ENCODE data around the gene ZMYND11.
"Not testable (repeated sequence)": the region's sequence is repeated elsewhere in the genome, so short reads cannot be mapped to it uniquely, and the experiment has no call there.

The ZMYND11 gene

DNA sequence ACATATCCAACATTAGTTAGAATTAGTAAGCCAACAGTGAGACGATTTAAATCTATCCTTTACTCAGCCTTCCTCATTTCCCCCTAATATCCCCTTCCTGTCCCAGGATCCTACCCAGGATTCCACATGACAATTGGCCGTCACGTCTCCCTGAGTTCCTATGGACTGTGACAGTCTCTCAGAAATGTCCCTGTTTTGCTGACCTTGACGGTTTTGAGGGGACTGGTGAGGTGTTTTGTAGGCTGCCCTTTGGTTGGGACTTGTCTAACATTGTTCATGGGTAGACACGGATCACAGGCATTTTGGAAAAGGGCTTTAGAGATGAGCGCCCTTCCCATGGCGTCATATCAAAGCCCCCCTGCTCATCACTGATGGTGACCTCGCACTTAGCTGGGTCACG, 162.8 kb downstream of the ZMYND11 start:
- in situ Hi-C loops (cut with MboI; ENCODE audit: low pct_unique_long_range_greater_than_20kb, low sequenced_read_pairs), result no loop called here
- no peak for DNase-seq

DNA sequence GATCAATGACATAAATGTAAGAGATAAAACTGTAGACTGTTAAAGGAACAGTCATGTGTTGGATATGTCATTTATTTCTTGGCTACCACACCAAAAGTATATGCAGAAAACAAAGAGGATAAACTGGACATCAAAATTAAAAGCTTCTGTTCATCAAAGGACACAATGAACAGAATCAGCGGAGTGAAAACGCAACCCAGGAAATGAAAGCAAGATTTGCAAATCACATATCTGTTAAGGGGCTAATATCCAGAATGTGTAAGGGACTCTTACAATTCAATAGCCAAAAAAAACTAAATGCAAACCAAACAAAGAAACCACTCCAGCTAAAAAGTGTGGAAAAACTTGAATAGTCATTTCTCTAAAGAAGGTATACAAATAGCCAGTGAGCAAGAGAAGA, 164.3 kb downstream of the ZMYND11 start:
- in situ Hi-C loops (cut with MboI; ENCODE audit: low pct_unique_long_range_greater_than_20kb, low sequenced_read_pairs), result no loop called here

DNA sequence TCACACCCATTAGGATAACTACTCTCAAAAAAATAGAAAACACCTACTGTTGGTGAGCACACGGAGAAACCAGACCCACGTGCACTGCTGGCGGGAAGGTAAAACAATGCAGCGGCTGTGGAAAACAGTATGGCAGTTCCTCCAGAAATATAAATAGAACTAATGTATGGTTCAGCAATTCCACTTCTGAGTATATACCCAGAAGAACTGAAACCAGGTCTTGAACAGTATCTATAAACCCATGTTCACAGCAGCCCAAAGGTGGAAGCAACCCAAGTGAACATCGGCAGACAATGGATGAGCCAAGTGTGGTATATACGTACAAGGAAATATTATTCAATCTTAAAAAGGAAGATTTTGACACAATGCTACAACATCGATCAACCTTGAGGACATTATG, 164.7 kb downstream of the ZMYND11 start:
- no peak for DNase-seq
- in situ Hi-C loops (cut with MboI; ENCODE audit: low pct_unique_long_range_greater_than_20kb, low sequenced_read_pairs), result no loop called here

More for the DNA sequence above, 164.3 kb downstream of the ZMYND11 start:
- DNase-seq, result no peak

DNA sequence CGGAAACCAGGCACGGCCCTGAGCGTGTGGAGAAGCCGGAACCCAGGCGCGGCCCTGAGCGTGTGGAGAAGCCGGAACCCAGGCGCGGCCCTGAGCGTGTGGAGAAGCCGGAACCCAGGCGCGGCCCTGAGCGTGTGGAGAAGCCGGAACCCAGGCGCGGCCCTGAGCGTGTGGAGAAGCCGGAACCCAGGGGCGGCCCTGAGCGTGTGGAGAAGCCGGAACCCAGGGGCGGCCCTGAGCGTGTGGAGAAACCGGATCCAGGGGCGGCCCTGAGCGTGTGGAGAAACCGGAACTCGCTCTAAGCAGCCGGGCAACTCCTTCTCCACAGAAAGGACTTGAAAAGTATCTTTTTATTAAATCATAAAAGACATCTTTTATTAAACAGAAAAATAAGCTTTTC, 165.3 kb downstream of the ZMYND11 start:
- in situ Hi-C loops (cut with MboI; ENCODE audit: low pct_unique_long_range_greater_than_20kb, low sequenced_read_pairs); DNase-seq: not testable (repeated sequence)

DNA sequence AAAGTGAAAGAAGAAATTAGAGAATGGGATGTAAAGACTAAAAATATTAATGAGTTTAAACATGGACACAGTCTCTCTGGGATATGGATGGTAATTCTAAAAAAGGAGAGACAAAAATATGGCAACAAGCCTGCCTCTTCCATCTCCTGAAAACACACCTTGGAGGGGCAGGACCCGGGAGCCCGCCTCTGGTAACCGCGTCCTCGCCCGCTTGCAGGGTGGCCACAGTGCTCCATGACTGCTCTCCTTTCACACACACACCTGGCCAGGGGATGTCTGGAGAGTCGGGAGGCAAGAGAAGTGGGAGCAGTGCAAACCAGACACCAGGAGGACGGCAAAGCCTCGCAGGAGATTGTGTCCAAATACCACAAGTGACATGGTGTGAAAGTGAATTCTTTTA, 166.3 kb downstream of the ZMYND11 start:
- DNase-seq, result no peak
- in situ Hi-C loops (cut with MboI; ENCODE audit: low pct_unique_long_range_greater_than_20kb, low sequenced_read_pairs), result no loop called here
